Liver (tissue), 3 donors: ENCODE measurements around the gene GMEB1.

ENCODE experiments used
- ATF3 ChIP-seq: IDR thresholded peaks from 2 replicates; pipeline ENCODE4 v1.6.1; 2016; ENCODE audit warnings: antibody characterized with exemption
- EGR1 ChIP-seq, 2 donors: IDR thresholded peaks; 2 replicates each; pipeline ENCODE4 v1.6.1; 2016 to 2018; ENCODE audit warnings: antibody characterized with exemption in 2 of 2, low read depth in 2 of 2
- FOXA2 ChIP-seq: IDR thresholded peaks from 2 replicates; pipeline ENCODE4 v1.6.1; 2016; ENCODE audit warnings: antibody characterized with exemption
- REST ChIP-seq: IDR thresholded peaks from 2 replicates; pipeline ENCODE4 v1.6.1; 2016; ENCODE audit warnings: antibody characterized with exemption, mild to moderate bottlenecking
- YY1 ChIP-seq: IDR thresholded peaks from 2 replicates; pipeline ENCODE4 v1.6.1; 2016; ENCODE audit warnings: antibody characterized with exemption, mild to moderate bottlenecking
- TF ChIP-seq, protein P1 (sequence below): fragments of 150-350 bp; IDR thresholded peaks from 2 replicates; pipeline ENCODE4 v1.5.1; 2017; ENCODE audit warnings: improper control_type of control experiment, low read depth, low read length; ENCODE audit not compliant: missing input control
- donor health status: healthy.
- donor health status: healthy.

DNA sequence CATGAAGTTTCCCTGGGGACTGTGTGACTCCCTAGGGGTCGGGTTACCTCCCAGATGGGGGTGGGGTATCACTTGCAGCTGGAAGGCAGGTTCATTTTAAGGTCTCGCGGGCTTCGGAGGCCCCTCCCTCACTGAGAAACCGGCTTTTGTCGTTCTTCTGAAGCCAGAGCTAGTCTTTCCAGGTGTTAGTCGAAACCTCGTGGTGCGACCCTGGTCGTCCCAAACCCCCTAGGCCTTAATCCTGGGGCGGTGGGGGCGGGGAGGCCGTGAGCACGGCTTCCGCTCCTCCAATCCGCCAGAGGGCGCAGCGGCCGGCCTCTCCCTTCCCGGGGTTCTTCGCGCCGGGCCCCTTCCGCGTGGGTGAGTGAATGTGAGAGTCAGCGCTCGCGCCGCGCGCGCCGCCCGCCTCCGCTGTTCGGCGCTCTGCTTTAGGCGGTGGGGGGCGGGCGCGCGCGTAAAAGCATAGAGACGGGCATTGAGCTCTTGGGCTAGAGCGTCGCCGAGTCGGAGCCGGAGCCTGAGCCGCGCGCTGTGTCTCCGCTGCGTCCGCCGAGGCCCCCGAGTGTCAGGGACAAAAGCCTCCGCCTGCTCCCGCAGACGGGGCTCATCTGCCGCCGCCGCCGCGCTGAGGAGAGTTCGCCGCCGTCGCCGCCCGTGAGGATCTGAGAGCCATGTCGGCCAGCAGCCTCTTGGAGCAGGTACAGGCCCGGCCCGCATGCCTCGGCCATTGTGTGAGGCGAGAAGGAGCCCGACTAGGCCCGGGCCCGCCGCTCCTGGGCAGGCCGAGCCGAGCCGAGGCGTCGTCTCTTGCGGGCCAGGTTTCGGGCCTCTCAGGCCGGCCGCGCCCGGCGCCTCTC, 68.1 kb downstream of the GMEB1 start, which contains the start of gene YTHDF2:
- TF ChIP-seq, protein P1, sequence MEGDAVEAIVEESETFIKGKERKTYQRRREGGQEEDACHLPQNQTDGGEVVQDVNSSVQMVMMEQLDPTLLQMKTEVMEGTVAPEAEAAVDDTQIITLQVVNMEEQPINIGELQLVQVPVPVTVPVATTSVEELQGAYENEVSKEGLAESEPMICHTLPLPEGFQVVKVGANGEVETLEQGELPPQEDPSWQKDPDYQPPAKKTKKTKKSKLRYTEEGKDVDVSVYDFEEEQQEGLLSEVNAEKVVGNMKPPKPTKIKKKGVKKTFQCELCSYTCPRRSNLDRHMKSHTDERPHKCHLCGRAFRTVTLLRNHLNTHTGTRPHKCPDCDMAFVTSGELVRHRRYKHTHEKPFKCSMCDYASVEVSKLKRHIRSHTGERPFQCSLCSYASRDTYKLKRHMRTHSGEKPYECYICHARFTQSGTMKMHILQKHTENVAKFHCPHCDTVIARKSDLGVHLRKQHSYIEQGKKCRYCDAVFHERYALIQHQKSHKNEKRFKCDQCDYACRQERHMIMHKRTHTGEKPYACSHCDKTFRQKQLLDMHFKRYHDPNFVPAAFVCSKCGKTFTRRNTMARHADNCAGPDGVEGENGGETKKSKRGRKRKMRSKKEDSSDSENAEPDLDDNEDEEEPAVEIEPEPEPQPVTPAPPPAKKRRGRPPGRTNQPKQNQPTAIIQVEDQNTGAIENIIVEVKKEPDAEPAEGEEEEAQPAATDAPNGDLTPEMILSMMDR: peak; percentile 86
- TF ChIP-seq EGR1 (IDR thresholded peaks at IDR 0.05; ENCODE audit: low read depth in 2 of 2) (peak; percentile 65 to 83), YY1 (peak; percentile 77), FOXA2 (no peak), REST (peak; percentile 83), ATF3 (no peak)
